GM12891 (cell line): ENCODE results near the gene IREB2.

Experiments used
- POLR2A ChIP-seq: IDR thresholded peaks from 2 replicates; pipeline ENCODE4 v1.6.1; 2011; ENCODE audit warnings: low read depth, low read length, control low read depth
- POLR2AphosphoS5 ChIP-seq: IDR thresholded peaks from 2 replicates; pipeline ENCODE4 v1.6.1; 2011; ENCODE audit warnings: low read depth, low read length, control low read depth

GRCh38 chr15:78537266-78537905 is 99.4 kb downstream of the IREB2 start:
- TF ChIP-seq POLR2A, result no peak
- no peak for TF ChIP-seq POLR2AphosphoS5
